A549 treated with RU486 at 1 μM for 4 hours (cell line): ENCODE results near the gene NUCKS1. TPM values are rescaled to one million over a fixed set of nuclear protein-coding genes. Genes with fewer than 3 reads are reported as not detected.

Source experiments
- total RNA-seq: library from RNA; stranded (reverse); fragments of 200-300 nt; extraction: Qiagen RNA extraction; gene quantifications from 5 replicates; pipeline ENCODE4 v1.2.3, GENCODE V29; 2022; ENCODE audit warnings: low read depth

Gene NUCKS1
- 87.7 to 151 TPM (median 133 TPM) in 5 replicates for total RNA-seq

GRCh38 chr1:205750138-205751035, at the start of gene NUCKS1:
TSS of gene NUCKS1 (minus strand) at chr1:205750182. CDS start at chr1:205749973, 209 bp downstream.

GRCh38 chr1:205775015-205775716, 25.2 kb upstream of the NUCKS1 start, which contains the start of gene RAB29:
TSS of gene RAB29 (minus strand) at chr1:205775482. CDS start at chr1:205774956, 526 bp downstream.

GRCh38 chr1:205680073-205680851, 69.7 kb downstream of the NUCKS1 start, which contains the start of gene SLC45A3:
TSS of gene SLC45A3 (minus strand) at chr1:205680509. CDS start at chr1:205664656, 15,853 bp downstream.

Other genes with a start within 250 kb of the NUCKS1 start
- 0.70 to 1.3 TPM (median 0.90 TPM) in 5 replicates for gene CDK18, start 245.5 kb downstream of the NUCKS1 start, total RNA-seq
- 4.8 to 7.5 TPM (median 6.7 TPM) in 5 replicates for gene ELK4, start 118.2 kb downstream of the NUCKS1 start, total RNA-seq
- gene SLC45A3, start 69.7 kb downstream of the NUCKS1 start, total RNA-seq = 4.8 to 7.6 TPM (median 6.2 TPM) in 5 replicates
- gene RAB29, start 25.3 kb upstream of the NUCKS1 start, total RNA-seq = 10.1 to 12.4 TPM (median 12.3 TPM) in 5 replicates
- gene SLC41A1, start 63.0 kb upstream of the NUCKS1 start, total RNA-seq = 20.6 to 30.6 TPM (median 24.8 TPM) in 5 replicates
- not detected in 5 replicates for gene PM20D1, start 100.0 kb upstream of the NUCKS1 start, total RNA-seq
- gene SLC26A9, start 193.3 kb upstream of the NUCKS1 start, total RNA-seq = 0.03 to 0.11 TPM (median 0.07 TPM) in 4 of 5 replicates, not detected in the other